ENCODE measurements around the gene TMEM198.

DNA sequence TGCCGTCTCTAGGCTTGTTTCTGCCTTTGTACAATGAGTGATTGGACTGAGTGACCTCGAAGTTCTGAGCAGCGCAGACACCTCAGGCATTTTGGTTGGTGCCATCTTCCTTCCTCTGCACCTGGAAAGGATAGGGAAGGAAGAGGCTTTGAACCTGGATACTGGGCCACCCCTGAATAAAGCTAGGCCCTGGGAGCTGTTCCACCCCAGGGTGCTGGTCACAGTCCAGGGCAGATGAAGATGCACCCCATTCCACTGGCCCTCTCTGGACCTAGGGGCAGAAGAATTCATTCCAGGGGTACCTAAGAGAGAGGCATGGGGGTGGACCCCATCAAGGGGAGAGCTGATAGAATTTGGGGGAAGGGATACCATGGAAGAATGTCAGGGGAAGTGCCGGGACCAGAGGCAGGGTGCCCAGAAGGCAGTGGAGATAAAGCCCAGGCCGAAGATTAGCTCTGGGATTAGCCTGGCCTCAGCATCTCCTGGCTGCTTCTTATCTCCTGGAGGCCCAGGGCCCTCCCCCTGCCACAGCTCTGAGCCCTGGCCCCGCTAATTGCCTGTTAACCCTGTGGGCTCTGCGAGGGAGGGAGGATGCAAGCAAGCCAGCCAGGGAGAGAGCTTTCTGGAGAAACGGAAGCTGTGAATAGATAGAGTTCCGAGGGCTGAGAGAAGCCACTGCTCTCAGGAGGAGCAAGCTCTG lies 18.1 kb upstream of the TMEM198 start:
- TF ChIP-seq EZH2 (IDR thresholded peaks at IDR 0.05; ENCODE audit: insufficient read depth, poor library complexity, severe bottlenecking) (no peak), EZH2phosphoT487 (IDR thresholded peaks at IDR 0.05; ENCODE audit: insufficient read depth, low read depth) (no peak)

Data from GM23248 (cell line).